Measurements from ENCODE around the gene CRIP2.

CRIP2 gene

GRCh38 chr14:105470350-105471296, 4.0 kb upstream of the CRIP2 start:
- Histone ChIP-seq H3K4me1 (ENCODE audit: insufficient read depth, low read length) (peaks cover 39% of the 10 kb centered on the region), H3K36me3 (ENCODE audit: insufficient read depth, low read length) (peaks cover 21% of the 10 kb centered on the region), H3K4me3 (ENCODE audit: low read length) (no peak overlapping the region), H3K9me3 (ENCODE audit: low read length) (no peaks in the 10 kb centered on the region), H3K27me3 (ENCODE audit: insufficient read depth, low read length) (no peaks in the 10 kb centered on the region), H2AFZ (ENCODE audit: low read depth, low read length) (no peak overlapping the region)

- H2AFZ ChIP-seq (ENCODE audit: low read depth, low read length) = no peak overlapping the region
- peaks cover 17% of the 10 kb centered on the region for H3K36me3 ChIP-seq (ENCODE audit: insufficient read depth, low read length)
- peaks cover 47% of the 10 kb centered on the region for H3K4me1 ChIP-seq (ENCODE audit: insufficient read depth, low read length)
- no peak overlapping the region for H3K4me3 ChIP-seq (ENCODE audit: low read length)
- H3K9me3 ChIP-seq (ENCODE audit: low read length) = no peaks in the 10 kb centered on the region
- H3K27me3 ChIP-seq (ENCODE audit: insufficient read depth, low read length) = no peaks in the 10 kb centered on the region
These were observed 3.3 kb upstream of the CRIP2 start for GRCh38 chr14:105471297-105471821.

DNA sequence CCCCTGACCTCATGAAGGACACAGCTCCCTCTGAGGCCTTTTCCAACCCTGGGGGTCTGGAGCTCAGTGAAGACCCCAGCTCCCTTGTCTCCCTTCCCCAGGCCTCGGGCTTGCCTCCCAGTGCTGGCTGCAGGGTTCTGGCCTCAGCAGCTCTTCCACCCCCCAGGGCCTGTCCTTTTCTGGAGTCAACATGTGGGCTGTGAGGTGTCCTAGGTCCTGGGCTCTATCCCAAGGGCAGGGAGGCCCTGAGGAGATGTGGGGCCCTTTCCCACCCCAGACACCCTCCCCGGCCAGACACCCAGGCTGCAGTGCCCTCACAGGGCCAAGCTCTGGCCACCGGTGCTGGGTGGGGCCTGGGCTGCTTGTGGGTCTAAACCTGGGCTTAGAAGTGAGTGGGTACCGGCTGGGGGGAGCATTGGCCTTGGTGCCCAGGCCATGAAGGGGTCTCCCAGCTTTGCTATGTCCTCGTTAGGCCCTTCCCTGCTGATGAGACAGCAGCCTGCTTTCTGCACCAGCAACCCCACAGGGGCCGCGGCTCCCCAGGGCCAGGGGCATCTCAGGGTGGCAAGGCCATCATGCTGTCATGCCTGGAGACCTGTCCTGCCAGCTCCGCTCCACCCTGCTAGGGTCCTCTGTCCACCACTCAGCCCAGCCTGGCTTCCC, 2.7 kb upstream of the CRIP2 start:
- Histone ChIP-seq H3K4me3 (ENCODE audit: low read length) (no peak overlapping the region), H3K4me1 (ENCODE audit: insufficient read depth, low read length) (peaks cover 53% of the 10 kb centered on the region), H2AFZ (ENCODE audit: low read depth, low read length) (no peak overlapping the region), H3K36me3 (ENCODE audit: insufficient read depth, low read length) (peaks cover 12% of the 10 kb centered on the region), H3K9me3 (ENCODE audit: low read length) (no peaks in the 10 kb centered on the region), H3K27me3 (ENCODE audit: insufficient read depth, low read length) (no peaks in the 10 kb centered on the region)

DNA sequence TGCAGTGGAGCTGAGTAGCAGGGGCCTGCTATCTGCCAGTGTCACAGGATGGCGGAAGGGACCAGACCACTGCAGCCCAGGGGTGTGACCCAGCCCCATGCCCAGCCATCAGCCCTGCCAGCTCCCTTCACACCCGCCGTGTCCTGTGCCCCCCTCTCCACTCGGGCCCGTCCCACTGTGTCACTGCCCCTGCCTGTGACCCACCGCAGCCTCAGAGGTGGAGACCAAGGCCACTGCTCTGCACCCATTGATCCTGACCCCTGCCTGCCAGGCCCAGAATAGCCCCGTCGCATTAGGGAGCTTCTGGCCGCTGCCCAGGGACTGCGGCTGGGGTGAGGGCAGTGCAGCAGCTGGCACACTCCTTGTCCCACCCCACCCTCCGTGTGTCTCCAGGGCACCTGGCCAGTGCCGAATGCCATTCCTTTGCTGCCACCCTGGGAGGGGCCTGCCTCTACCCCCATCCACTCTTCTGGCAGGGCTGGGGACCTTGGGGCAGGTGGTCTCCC, 2.1 kb upstream of the CRIP2 start:
- Histone ChIP-seq H3K4me1 (ENCODE audit: insufficient read depth, low read length) (peaks cover 58% of the 10 kb centered on the region), H3K9me3 (ENCODE audit: low read length) (no peaks in the 10 kb centered on the region), H3K27me3 (ENCODE audit: insufficient read depth, low read length) (no peaks in the 10 kb centered on the region), H2AFZ (ENCODE audit: low read depth, low read length) (no peak overlapping the region), H3K4me3 (ENCODE audit: low read length) (no peak overlapping the region), H3K36me3 (ENCODE audit: insufficient read depth, low read length) (peaks cover 7% of the 10 kb centered on the region)

DNA sequence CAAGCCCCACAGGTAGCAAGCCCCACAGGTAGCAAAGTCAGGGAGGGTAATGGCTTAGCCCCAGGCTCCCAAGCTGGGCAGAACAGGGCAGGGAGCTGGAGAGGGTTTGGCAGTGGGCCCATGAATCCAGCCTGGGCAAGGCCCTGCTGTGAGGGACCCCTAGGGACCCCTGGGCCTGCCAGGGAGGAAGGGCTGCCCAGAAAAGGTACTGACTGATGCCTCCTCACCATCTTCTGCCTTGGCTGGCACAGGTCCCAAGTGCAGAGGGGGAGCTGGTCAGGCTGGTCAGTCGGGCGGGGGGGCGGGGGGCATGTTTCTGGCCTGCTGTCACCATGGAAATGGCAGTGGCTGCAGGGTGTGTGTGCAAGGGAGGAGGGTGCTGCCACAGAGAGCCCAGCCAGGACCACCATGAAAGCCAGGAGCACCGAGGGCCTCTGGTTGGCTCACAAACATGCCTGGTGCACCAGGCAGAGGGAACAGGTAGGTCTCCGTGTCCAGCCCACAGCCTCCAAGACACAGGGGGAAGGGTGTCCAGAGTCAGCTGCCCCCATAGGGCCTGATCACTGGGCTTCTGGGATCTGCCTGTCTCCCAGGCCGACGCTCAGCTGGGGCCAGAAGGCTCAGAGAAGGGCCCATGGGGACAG, 1.5 kb upstream of the CRIP2 start:
- Histone ChIP-seq H3K9me3 (ENCODE audit: low read length) (no peaks in the 10 kb centered on the region), H3K27me3 (ENCODE audit: insufficient read depth, low read length) (no peaks in the 10 kb centered on the region), H3K4me3 (ENCODE audit: low read length) (peak overlapping the region; percentile 30), H3K36me3 (ENCODE audit: insufficient read depth, low read length) (peaks cover 6% of the 10 kb centered on the region), H2AFZ (ENCODE audit: low read depth, low read length) (no peak overlapping the region), H3K4me1 (ENCODE audit: insufficient read depth, low read length) (peaks cover 58% of the 10 kb centered on the region)

DNA sequence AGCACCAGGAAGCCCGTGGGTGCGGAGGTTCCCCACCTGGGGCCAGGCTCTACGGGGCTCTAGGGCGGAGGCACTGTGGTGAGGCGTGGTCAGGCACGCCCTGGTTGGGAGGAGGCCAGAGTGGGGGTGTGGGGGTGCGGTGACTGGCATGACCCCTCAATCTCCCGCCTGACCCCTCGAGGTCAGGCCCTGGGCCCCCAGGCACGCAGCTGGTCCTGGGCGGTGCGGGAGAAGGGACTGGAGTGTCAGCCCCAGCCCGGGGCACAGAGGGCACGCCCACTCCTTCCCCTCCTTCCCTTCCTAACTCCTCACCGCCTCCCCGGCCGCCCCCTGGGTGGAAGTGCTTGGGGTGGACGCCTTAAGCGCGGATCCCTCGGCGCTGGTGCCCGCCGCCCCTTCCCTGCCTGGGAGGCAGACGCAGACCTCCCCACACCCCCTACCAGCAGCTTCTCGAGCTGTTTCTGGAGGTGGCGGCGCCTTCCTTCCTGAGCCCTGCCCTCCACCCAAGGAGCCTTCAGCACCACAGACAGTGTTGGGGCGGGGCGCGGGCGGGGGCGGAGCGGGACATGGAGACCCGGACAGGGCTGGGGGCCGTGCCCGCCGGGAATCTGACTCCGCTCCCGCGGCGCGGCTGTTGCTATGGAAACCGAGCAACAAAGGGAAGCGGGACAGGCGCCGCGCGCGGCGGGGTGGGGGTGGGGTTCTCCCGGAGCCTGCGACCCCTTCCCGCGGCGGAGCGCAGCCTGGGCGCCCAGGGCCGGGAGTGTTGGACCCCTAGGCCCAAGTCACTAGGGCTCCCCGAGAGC, 741 bp upstream of the CRIP2 start:
- H3K4me3 ChIP-seq (ENCODE audit: low read length) = peak overlapping the region; percentile 63
- no peak overlapping the region for H2AFZ ChIP-seq (ENCODE audit: low read depth, low read length)
- H3K9me3 ChIP-seq (ENCODE audit: low read length) = no peaks in the 10 kb centered on the region
- H3K27me3 ChIP-seq (ENCODE audit: insufficient read depth, low read length) = no peaks in the 10 kb centered on the region
- H3K36me3 ChIP-seq (ENCODE audit: insufficient read depth, low read length) = peaks cover 3% of the 10 kb centered on the region
- peaks cover 58% of the 10 kb centered on the region for H3K4me1 ChIP-seq (ENCODE audit: insufficient read depth, low read length)

GRCh38 chr14:105475269-105476096, 862 bp downstream of the CRIP2 start:
- peaks cover 9% of the 10 kb centered on the region for H3K36me3 ChIP-seq (ENCODE audit: insufficient read depth, low read length)
- peak overlapping the region; percentile 72 for H2AFZ ChIP-seq (ENCODE audit: low read depth, low read length)
- H3K4me1 ChIP-seq (ENCODE audit: insufficient read depth, low read length) = peaks cover 57% of the 10 kb centered on the region
- no peaks in the 10 kb centered on the region for H3K27me3 ChIP-seq (ENCODE audit: insufficient read depth, low read length)
- H3K4me3 ChIP-seq (ENCODE audit: low read length) = peak overlapping the region; percentile 63
- no peaks in the 10 kb centered on the region for H3K9me3 ChIP-seq (ENCODE audit: low read length)

DNA sequence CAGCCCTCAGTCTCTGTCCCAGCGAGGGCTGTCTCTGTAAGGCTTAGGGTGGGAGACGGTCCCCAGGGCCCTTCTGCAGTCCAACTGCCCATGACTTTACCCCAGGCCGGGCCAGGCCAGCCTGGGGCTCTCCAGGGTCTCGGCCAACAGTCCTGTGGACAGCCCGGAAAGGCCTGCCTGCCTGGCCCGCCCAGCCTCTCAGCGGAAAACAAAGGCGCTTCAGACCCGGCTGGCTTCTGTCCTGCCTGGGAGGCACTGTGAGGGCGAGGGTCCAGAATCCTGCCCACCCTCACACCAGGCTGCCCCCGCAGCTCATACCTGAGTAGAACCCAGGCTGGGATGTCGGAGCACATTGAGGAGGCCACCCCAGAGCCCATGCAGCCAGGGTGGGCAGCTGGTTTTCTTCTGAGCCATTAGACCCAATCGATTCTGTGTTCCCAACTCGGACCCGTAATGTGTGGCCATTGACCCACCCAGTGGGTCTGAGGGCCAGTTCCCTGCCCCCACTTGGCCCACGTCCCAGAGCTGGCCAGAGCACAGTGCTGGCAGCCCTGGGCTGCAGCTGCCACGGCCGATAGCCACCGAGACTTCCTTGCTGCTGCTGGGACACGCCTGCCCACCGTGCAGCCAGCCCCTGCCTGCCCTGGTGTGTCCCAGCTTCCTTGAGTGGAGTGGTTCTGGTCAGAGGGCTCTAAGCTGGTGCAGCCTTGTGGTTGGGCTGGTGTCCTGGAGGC, 1.6 kb downstream of the CRIP2 start:
- H3K4me3 ChIP-seq (ENCODE audit: low read length) = peak overlapping the region; percentile 63
- no peaks in the 10 kb centered on the region for H3K27me3 ChIP-seq (ENCODE audit: insufficient read depth, low read length)
- peaks cover 56% of the 10 kb centered on the region for H3K4me1 ChIP-seq (ENCODE audit: insufficient read depth, low read length)
- H2AFZ ChIP-seq (ENCODE audit: low read depth, low read length) = no peak overlapping the region
- peaks cover 9% of the 10 kb centered on the region for H3K36me3 ChIP-seq (ENCODE audit: insufficient read depth, low read length)
- no peaks in the 10 kb centered on the region for H3K9me3 ChIP-seq (ENCODE audit: low read length)

- no peaks in the 10 kb centered on the region for H3K27me3 ChIP-seq (ENCODE audit: insufficient read depth, low read length)
- peak overlapping the region; percentile 63 for H3K4me3 ChIP-seq (ENCODE audit: low read length)
- no peaks in the 10 kb centered on the region for H3K9me3 ChIP-seq (ENCODE audit: low read length)
- peaks cover 56% of the 10 kb centered on the region for H3K4me1 ChIP-seq (ENCODE audit: insufficient read depth, low read length)
- H2AFZ ChIP-seq (ENCODE audit: low read depth, low read length) = no peak overlapping the region
- H3K36me3 ChIP-seq (ENCODE audit: insufficient read depth, low read length) = peaks cover 9% of the 10 kb centered on the region
These were observed 2.4 kb downstream of the CRIP2 start for GRCh38 chr14:105476831-105477659.

DNA sequence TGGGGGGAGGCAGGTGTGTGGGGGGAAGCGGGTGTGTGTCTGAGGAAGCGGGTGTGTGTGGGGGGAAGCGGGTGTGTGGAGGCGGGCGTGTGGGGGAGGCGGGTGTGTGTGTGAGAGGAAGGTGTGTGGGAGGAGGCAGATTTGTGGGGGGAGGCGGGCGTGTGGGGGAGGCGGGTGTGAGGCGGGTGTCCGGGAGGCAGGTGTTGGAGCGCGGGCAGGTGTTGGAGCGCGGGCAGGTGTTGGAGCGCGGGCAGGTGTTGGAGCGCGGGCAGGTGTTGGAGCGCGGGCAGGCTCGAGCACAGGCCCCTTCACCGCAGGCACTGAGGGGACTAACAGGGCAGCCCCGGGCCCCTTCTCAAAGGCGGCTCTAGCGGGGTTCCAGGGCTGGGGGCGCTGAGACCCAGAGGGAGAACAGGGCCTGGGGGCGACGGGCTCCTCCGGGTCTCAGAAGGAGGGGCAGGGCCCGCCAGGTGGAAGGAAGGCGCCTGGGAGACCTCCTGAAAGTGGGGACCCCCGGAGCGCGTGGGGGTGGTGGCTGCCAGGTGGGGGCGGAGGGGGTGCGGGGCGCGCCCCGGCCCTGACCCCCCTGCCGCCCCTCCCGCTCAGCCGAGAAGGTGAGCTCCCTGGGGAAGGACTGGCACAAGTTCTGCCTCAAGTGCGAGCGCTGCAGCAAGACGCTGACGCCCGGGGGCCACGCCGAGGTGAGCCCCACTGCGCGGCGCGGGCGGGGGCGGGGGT, 3.2 kb downstream of the CRIP2 start:
- H2AFZ ChIP-seq (ENCODE audit: low read depth, low read length) = no peak overlapping the region
- peaks cover 56% of the 10 kb centered on the region for H3K4me1 ChIP-seq (ENCODE audit: insufficient read depth, low read length)
- H3K27me3 ChIP-seq (ENCODE audit: insufficient read depth, low read length) = no peaks in the 10 kb centered on the region
- no peaks in the 10 kb centered on the region for H3K9me3 ChIP-seq (ENCODE audit: low read length)
- H3K36me3 ChIP-seq (ENCODE audit: insufficient read depth, low read length) = peaks cover 9% of the 10 kb centered on the region
- no peak overlapping the region for H3K4me3 ChIP-seq (ENCODE audit: low read length)

All from neuron (in vitro differentiated cells).